ENCODE results near the gene LAMA4.

DNA sequence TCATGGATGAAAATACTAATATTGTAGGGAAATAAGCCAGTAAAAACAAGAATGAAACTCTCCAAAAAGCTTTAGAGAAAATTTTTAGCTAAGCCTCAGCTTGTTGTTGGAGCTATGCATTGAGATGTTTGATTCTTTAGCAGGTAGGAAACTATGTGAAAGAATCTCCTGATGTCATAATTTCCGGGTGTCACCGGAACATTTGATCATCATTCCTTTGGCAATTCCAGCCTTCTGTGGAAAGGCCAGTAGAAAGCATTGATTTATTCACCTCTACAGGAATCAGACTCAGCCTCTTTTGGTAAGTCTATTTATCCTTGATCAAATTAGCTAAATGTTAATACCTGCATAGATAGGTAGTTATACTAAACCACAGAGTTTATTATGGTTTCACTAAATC is 157.5 kb downstream of the LAMA4 start:
- TF ChIP-seq CTCF (IDR thresholded peaks at IDR 0.05), result no peak
- TF ChIP-seq POLR2A (IDR thresholded peaks at IDR 0.05), result no peak
- no peak for TF ChIP-seq EP300 (IDR thresholded peaks at IDR 0.05)
